ENCODE measurements around the gene ORC3. TPM values are rescaled to one million over a fixed set of nuclear protein-coding genes. Genes with fewer than 3 reads are reported as not detected.

Gene ORC3
- total RNA-seq, 1 experiment from 2014 or later: 25.7 TPM

DNA sequence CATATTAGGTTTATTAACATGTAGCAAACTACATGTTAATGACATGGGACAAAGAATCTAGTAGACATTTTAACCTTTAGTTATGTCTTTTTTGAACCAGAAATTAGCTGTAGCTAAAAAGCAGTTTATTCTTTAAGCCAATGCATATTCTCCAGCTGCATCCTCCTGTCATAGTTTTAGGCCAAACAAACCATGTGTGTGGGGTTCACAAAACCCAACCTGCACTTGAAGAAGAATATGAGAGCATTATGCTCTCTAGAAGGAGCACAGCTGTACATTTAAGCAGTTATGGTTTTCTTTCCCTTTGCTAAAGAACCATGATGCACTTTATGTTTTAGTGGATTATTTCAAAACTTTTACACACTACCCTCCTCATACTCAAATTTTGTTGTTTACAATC lies 65.9 kb downstream of the ORC3 start:
- H3K4me3 ChIP-seq (ENCODE audit: low read length): no peak overlapping the region
- intact Hi-C loops (cut with micrococcal nuclease): no loop called here
- TF ChIP-seq, protein P1, sequence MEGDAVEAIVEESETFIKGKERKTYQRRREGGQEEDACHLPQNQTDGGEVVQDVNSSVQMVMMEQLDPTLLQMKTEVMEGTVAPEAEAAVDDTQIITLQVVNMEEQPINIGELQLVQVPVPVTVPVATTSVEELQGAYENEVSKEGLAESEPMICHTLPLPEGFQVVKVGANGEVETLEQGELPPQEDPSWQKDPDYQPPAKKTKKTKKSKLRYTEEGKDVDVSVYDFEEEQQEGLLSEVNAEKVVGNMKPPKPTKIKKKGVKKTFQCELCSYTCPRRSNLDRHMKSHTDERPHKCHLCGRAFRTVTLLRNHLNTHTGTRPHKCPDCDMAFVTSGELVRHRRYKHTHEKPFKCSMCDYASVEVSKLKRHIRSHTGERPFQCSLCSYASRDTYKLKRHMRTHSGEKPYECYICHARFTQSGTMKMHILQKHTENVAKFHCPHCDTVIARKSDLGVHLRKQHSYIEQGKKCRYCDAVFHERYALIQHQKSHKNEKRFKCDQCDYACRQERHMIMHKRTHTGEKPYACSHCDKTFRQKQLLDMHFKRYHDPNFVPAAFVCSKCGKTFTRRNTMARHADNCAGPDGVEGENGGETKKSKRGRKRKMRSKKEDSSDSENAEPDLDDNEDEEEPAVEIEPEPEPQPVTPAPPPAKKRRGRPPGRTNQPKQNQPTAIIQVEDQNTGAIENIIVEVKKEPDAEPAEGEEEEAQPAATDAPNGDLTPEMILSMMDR (conservative IDR thresholded peaks at IDR 0.05; ENCODE audit: low read depth, low read length): no peak
- TF ChIP-seq EZH2 (IDR thresholded peaks at IDR 0.05; ENCODE audit: low read length, unreplicated experiment): no peak
- TF ChIP-seq EZH2phosphoT487 (IDR thresholded peaks at IDR 0.05; ENCODE audit: borderline replicate concordance, low read length): no peak
- no peak overlapping the region for H3K27ac ChIP-seq (ENCODE audit: low read length)
- H3K4me1 ChIP-seq (ENCODE audit: insufficient read depth, low read length): 0 out of 2 replicates have a peak, but pooled peaks cover 4% of the 10 kb centered on the region
- ATAC-seq (no peak), DNase-seq (no peak)
- no peaks in the 10 kb centered on the region for H3K27me3 ChIP-seq (ENCODE audit: low read length)
- ChIA-PET POLR2A (ENCODE audit: unreplicated experiment) (no interaction called here), CTCF (no interaction called here)
- no peak overlapping the region for H3K4me2 ChIP-seq (ENCODE audit: low read length)
- H3K9me3 ChIP-seq (ENCODE audit: low read length): no peaks in the 10 kb centered on the region
- no TSS peak for BruUV-seq (replicated peaks)
- H4K20me1 ChIP-seq (ENCODE audit: low read length): no peaks in the 10 kb centered on the region
- H3K9ac ChIP-seq (ENCODE audit: low read length): no peak overlapping the region
- peaks cover 11% of the 10 kb centered on the region for H3K36me3 ChIP-seq (ENCODE audit: low read depth, low read length)
- H3K79me2 ChIP-seq (ENCODE audit: low read length): no peaks in the 10 kb centered on the region
- H3K9me2 ChIP-seq (replicated peaks; ENCODE audit: low read length): no peaks in the 10 kb centered on the region
- H3F3A ChIP-seq (ENCODE audit: low read length, unreplicated experiment): no peaks in the 10 kb centered on the region
- no peak overlapping the region for H2AFZ ChIP-seq (ENCODE audit: low read length)

DNA sequence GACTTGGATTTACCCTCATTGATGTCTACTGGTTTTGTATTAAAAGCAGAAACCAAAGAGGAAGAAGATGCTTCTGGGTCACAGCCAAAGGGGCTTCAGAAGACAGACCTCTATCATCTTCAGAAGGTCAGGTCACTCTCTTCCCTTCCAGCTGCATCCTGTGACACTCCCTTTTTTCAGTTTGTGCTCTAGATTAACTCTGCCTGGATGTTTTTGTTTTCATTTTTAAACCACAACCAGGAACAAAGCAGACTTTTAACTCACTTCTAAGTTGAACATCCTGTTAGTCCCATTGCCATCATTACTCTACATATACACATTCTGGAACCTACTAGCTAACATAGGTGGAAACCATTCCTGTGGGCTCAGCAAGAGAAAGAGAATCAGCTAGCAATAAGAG lies 66.9 kb downstream of the ORC3 start:
- no peaks in the 10 kb centered on the region for H3F3A ChIP-seq (ENCODE audit: low read length, unreplicated experiment)
- no peak overlapping the region for H3K4me3 ChIP-seq (ENCODE audit: low read length)
- H3K4me2 ChIP-seq (ENCODE audit: low read length): no peak overlapping the region
- intact Hi-C loops (cut with micrococcal nuclease): no loop called here
- H2AFZ ChIP-seq (ENCODE audit: low read length): no peak overlapping the region
- no peak for DNase-seq
- H3K27ac ChIP-seq (ENCODE audit: low read length): no peak overlapping the region
- no peaks in the 10 kb centered on the region for H3K9me2 ChIP-seq (replicated peaks; ENCODE audit: low read length)
- H3K9me3 ChIP-seq (ENCODE audit: low read length): no peaks in the 10 kb centered on the region
- H3K27me3 ChIP-seq (ENCODE audit: low read length): no peaks in the 10 kb centered on the region
- ATAC-seq: no peak
- H3K79me2 ChIP-seq (ENCODE audit: low read length): no peaks in the 10 kb centered on the region
- H3K9ac ChIP-seq (ENCODE audit: low read length): no peak overlapping the region
- TF ChIP-seq, protein P1 (conservative IDR thresholded peaks at IDR 0.05; ENCODE audit: low read depth, low read length): no peak
- TF ChIP-seq EZH2 (IDR thresholded peaks at IDR 0.05; ENCODE audit: low read length, unreplicated experiment): no peak
- no peak for TF ChIP-seq EZH2phosphoT487 (IDR thresholded peaks at IDR 0.05; ENCODE audit: borderline replicate concordance, low read length)
- POLR2A ChIA-PET (ENCODE audit: unreplicated experiment): no interaction called here
- BruUV-seq (replicated peaks): no TSS peak
- H3K4me1 ChIP-seq (ENCODE audit: insufficient read depth, low read length): 0 out of 2 replicates have a peak, but pooled peaks cover 4% of the 10 kb centered on the region
- no peaks in the 10 kb centered on the region for H4K20me1 ChIP-seq (ENCODE audit: low read length)
- CTCF ChIA-PET: no interaction called here
- peaks cover 11% of the 10 kb centered on the region for H3K36me3 ChIP-seq (ENCODE audit: low read depth, low read length)

DNA sequence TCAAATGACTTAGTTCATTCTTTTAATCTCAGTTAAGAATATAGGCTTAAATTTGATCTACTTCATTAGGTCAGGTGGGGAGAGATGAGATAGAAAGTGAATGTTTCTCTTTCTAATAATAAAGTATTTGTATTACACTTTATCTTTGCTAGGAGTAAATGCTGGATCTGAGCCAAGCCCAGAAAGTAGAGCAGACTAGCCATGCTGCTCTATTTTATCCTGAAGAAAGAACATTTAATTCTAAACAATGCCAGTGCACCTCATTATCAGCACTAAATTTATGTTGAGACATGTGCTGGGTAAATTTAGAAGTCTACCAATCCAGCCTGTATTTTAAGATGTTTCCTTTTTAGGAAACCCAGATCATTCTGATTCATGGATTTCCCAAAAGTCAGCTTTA lies 68.6 kb downstream of the ORC3 start:
- Histone ChIP-seq H3K4me1 (ENCODE audit: insufficient read depth, low read length) (0 out of 2 replicates have a peak, but pooled peaks cover 4% of the 10 kb centered on the region), H3K4me2 (ENCODE audit: low read length) (no peak overlapping the region), H3K9me3 (ENCODE audit: low read length) (no peaks in the 10 kb centered on the region), H3K27me3 (ENCODE audit: low read length) (no peaks in the 10 kb centered on the region), H3K4me3 (ENCODE audit: low read length) (no peak overlapping the region), H3K9me2 (replicated peaks; ENCODE audit: low read length) (no peaks in the 10 kb centered on the region), H4K20me1 (ENCODE audit: low read length) (no peaks in the 10 kb centered on the region), H2AFZ (ENCODE audit: low read length) (no peak overlapping the region), H3F3A (ENCODE audit: low read length, unreplicated experiment) (no peaks in the 10 kb centered on the region), H3K9ac (ENCODE audit: low read length) (no peak overlapping the region), H3K36me3 (ENCODE audit: low read depth, low read length) (peaks cover 3% of the 10 kb centered on the region), H3K79me2 (ENCODE audit: low read length) (no peaks in the 10 kb centered on the region), H3K27ac (ENCODE audit: low read length) (no peak overlapping the region)
- BruUV-seq (replicated peaks): no TSS peak
- ChIA-PET CTCF (no interaction called here), POLR2A (ENCODE audit: unreplicated experiment) (no interaction called here)
- intact Hi-C loops (cut with micrococcal nuclease): no loop called here
- DNase-seq (no peak), ATAC-seq (no peak)
- TF ChIP-seq EZH2 (IDR thresholded peaks at IDR 0.05; ENCODE audit: low read length, unreplicated experiment) (no peak), EZH2phosphoT487 (IDR thresholded peaks at IDR 0.05; ENCODE audit: borderline replicate concordance, low read length) (no peak)
- TF ChIP-seq, protein P1 (conservative IDR thresholded peaks at IDR 0.05; ENCODE audit: low read depth, low read length): no peak

Data from PC-3 (cell line).